ENCODE data around the gene RACK1.

The RACK1 gene

DNA sequence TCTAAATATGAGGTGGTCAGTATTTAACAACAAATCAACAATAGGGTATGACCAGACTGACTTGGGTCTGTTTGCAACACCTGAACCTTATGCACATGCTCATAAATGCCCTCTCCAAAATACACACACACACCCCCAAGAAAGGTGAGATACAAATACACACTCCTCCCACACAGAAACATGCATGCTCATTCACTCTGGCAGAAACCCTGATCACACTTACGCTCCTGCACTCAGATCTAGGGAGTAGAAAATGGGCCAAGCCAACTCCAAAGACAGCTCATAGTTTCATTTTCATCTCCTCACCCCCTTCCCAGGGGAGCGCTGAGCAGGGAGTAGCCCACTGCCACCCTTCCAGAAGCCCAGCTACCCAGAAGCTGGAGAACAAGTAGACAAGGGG lies 50.0 kb downstream of the RACK1 start:
- no peak for DNase-seq

DNA sequence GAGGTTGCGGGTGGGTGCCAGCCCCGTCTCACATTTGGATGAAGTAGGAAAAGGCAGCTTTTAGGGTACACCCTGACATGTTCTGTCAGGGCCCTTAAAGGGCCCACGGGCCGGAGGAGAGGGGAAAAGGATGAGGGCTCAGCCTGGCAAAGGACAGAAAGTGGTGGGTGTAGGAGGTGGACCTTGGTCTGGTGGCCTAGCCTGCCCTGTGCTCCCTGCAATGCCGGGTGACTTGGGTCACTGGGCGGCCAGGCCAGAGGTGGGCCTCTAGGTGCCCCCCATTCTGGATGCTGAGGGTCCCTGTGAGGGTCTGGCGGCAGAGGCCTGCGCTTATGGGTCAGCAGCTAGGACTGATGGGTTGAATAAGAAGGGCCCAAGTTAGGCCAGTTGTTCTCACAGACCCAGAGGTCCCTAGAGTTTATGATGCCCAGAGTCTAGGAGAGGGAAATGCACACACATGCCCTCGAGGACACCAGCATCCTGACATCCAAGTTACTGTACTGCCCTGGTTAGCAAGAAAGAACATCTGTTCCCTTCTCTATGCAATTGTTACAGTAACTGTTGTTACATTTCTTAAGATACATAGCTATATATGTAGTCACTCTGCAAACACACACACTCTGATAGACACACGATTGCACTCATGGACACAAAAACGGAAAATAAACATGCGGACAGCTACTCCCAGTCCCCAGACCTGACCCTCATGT lies 51.2 kb downstream of the RACK1 start:
- DNase-seq = no peak

DNA sequence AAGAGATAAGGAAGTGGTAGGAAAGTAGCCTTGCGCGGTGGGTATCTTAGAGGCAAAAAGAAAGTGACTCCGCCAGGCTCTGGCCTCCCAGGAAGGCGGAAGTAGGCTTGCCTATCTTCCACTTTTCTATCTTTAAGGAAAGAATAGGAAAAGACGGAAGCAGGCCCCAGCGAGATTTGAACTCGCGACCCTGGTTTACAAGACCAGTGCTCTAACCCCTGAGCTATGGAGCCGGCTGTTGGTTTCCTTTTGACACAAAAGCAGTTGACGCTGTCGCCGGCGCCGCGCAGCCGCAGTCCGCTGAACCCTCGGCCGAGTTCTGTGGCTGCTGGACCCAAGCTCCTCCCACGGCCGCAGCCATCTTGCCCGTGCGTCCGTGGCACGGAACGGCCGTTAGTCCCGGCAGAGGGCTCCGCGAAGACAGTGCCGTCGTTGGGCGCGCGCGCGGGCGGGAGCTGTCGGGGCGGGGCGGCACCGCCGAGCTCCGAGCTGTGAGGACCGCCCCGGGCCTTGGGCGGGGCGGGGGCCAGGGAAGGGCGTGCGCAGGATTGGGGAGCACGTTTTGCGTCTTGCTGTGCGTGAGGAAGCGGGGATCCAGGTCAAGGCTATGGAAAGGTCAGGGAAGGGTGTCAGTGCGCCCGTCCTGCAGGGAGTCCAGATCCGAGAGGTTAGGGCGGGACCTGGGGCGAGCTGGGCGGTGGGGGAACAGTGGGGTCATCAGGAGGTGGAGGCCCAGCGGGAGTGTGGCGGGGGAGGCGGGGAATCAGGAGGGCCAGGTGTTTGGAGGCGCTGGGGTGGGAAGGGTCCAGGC lies 52.0 kb downstream of the RACK1 start:
- DNase-seq = peak; percentile 90

DNA sequence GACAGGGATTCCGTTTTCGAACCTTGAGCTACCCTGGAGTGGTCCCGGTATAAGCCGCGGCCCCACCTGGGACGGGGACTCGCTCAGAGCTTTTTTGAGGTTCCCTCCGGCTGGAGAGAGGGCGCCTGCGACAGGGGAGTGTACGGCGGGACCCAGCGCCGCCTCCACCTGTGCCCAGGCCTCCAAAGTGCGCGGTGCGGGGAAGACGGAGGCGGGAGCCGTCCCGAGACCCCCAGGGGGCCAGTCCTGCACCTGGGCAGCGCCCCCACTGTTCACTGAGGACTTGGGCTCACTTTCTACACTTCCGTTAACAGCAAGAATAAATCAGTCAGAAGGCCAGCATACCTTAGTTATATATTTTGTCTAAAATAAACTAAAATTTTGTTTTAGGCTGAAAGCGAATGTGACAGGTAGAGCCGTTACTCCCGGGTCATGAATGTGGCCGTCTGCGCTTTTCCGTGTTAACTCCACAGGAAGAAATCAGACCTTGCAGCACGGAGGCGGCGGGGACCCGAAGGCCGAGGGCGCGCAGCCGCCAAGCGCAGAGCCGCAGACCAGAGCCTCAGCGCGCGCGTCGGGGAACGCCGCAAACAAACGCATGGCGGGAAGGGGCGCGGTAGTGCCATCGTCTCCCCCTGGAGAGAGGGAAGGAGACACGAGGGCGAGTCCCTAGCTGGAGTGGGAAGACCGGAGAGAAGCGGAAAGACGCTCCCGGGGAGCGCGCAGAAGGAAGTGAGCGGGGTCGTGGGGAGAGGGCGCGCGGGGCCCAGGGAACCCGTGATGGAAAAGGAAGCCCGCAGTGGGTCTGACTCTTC lies 52.8 kb downstream of the RACK1 start:
- no peak for DNase-seq

DNA sequence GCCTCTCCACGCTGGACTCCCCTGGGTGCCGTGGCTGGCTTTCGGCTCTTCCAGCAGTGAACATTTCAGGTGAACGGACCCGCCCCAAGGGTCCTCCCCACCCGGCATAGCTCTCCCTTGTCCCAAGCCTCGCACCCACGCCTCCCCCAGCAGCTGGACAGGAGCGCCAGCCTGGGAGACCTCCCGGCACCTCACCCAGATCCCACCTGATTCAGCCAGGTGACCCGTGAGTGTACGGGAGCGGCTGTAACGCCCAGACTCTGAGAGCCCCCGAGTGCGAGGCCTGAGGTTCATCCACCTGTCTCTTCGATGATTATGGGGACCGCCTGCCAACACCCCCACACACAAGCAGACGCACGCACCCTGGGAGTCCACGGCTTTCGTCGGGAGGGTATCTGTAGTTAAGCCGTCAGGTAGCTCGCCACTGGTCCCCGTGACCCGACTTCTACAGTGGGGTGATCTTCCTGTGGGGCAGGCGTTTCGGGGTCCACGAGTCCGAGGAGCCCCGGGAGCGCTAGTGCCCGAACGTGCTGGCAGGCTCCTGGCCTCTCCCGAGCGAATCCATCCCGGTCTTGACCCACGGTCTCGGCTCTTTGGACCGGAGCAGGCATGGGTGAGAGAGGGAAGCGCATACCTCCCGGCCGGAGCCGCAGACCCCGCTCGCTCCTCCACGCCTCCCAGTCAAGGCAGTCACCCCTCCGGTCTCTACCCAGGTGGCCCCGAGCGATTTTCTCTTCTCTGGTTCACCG lies 53.6 kb downstream of the RACK1 start:
- no peak for DNase-seq

DNA sequence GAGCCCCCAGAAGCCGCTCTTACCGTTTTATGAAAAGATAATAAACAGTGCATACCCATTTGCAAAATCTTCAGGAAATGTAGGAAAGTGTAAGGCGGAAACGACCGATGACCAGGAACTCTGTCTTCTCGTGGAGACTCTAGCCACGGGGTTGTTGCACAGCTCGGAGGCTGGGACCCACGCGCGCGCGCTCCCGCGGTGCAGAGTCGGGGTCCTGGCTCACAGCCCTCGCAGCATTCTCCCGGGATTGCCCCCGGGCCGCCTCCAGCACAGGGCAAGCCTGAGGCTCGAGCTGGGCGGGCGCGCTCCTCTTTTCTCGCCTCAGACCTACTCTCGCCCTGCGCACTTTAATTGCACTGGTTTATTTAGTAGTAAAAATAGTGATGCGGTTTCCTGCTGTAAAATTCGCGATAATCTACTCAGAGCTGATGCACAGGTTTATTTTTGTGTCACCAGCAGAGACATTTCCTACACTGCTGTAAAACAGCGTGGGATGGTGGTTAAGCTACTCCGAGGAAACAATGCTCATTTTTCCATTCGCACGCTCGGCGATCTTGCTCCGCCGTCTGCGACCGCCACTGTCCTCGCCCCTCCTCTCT lies 54.2 kb downstream of the RACK1 start:
- no peak for DNase-seq

DNA sequence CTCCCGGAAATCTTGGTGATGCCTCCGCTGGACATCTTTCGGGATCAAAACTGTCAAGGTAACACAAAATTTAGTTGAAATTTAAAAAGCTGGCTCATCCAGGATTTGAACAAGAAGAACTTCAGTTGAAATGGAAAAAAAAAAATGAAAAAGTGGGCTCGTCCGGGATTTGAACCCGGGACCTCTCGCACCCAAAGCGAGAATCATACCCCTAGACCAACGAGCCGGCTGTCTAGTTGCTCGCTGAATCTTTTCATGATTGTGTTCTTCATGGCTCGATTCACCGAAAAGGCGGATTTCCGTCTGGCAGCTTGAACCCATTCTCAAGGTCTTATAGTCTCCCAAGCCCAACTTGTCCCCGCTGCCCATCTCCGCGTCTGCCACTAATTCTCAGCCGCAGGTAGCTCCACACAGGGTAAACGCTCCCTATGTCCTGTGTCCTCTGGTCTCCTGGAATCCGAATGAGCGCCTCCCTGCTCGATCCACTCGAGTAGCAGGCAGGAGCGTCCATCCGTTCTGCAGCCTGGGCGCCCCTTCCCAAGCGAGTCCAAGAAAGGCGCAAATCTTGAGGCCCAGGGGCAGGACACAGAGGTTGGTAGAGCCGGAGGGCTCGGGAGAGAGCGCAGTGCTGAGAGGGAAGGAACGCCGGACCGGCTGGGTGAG lies 54.9 kb downstream of the RACK1 start:
- DNase-seq = no peak

DNA sequence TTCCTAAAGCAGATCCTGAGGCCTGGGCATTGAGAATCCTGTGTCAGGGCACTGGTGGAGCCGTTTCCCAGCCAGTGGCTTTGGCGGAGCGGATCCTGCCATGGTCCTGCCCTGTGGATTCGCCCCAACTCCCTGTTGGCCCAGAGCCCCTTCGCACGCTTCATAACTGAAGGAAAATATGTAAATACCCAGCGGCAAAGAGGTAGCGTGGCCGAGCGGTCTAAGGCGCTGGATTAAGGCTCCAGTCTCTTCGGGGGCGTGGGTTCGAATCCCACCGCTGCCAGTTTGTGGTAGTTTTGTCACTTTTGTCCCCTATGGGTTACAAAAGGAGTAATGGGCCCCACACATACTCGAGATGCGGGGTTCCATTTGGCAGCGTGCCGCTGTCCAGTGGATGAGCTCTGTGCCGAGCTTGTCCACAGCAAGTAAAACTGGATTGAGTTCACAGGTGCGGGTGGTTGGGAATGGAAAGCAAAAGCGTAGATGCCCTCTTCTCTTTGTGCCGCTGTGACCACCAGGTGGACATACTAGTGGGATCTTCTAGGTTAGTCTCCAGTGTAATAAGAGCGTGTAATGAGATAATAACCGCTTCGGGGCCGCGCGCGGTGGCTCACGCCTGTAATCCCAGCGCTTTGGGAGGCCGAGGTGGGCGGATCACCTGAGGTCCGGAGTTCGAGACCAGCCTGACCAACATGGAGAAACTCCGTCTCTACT lies 56.0 kb downstream of the RACK1 start:
- DNase-seq = peak; percentile 71

DNA sequence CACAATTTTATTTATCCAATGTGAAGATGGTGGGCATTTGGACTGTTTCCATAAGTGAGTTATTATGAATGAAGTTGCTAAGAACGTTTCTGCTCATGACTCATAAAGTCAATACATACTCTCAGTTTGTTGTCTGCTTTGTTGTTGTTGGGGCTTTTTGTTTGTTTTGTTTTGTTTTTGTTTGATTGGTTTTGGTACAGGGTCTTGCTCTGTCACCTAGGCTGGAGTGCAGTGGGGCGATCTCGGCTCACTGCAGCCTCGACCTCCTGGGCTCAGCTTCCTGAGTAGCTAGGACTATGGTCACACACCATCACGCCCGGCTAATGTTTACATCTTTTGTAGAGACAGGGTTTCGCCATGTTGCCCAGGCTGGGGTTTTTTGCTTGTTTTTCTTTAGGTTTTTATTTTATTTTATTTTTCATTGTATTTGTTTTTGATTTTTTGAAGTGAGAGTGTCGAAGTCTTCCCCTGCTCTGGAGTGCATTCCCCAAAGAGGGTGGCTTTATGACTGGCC lies 56.7 kb downstream of the RACK1 start:
- DNase-seq = no peak
